ENCODE measurements around the gene CELF5.
A peak's percentile ranks its signal among the peaks of the same experiment; 100 is the strongest.

The CELF5 gene

GRCh38 chr19:3254520-3254919 is 30.1 kb downstream of the CELF5 start:
- no peak overlapping the region for H3K14ac ChIP-seq (ENCODE audit: low read length)
- H3K18ac ChIP-seq (ENCODE audit: low read length), result no peak overlapping the region
- no peaks in the 10 kb centered on the region for H3K4me1 ChIP-seq (ENCODE audit: control insufficient read depth in 2 of 2, insufficient read depth in 1 of 2, low read depth in 1 of 2, low read length in 2 of 2)
- no peak overlapping the region for H3K4me3 ChIP-seq (ENCODE audit: low read length in 2 of 2)
- H3K23ac ChIP-seq (ENCODE audit: low read depth, low read length, poor library complexity), result no peak overlapping the region
- no peak overlapping the region for H3K4ac ChIP-seq (ENCODE audit: low read length)
- H3K9me3 ChIP-seq (replicated peaks in 1 of 2; ENCODE audit: control insufficient read depth in 2 of 2, insufficient read depth in 1 of 2, low read depth in 1 of 2, low read length in 2 of 2), result peaks cover 3 to 9% of the 10 kb centered on the region in 2 donors
- no peak overlapping the region for H3K9ac ChIP-seq (ENCODE audit: low read depth, low read length, poor library complexity)
- H2BK12ac ChIP-seq (ENCODE audit: low read length), result no peak overlapping the region
- no peak overlapping the region for H2BK5ac ChIP-seq (ENCODE audit: low read length)
- no peak overlapping the region for H2BK120ac ChIP-seq (ENCODE audit: low read depth, low read length)
- no peaks in the 10 kb centered on the region for H3K27me3 ChIP-seq (ENCODE audit: control insufficient read depth in 3 of 3, insufficient read depth in 3 of 3, low read depth in 1 of 3, low read length in 3 of 3)
- no peak overlapping the region for H3K4me2 ChIP-seq (ENCODE audit: insufficient read depth, low read length, poor library complexity, severe bottlenecking)
- H2AFZ ChIP-seq (ENCODE audit: low read length), result no peak overlapping the region
- H3K79me1 ChIP-seq (ENCODE audit: low read depth, low read length), result no peaks in the 10 kb centered on the region
- no peak overlapping the region for H2BK15ac ChIP-seq (ENCODE audit: low read length)
- no peak overlapping the region for H4K8ac ChIP-seq (ENCODE audit: low read depth, low read length)
- DNase-seq (ENCODE audit: low spot score), result no peak
- peaks cover 0 to 5% of the 10 kb centered on the region in 2 donors for H3K36me3 ChIP-seq (replicated peaks in 1 of 2; ENCODE audit: control insufficient read depth in 2 of 2, insufficient read depth in 2 of 2, low read length in 2 of 2)
- H2AK5ac ChIP-seq (ENCODE audit: low read depth, low read length), result no peak overlapping the region
- no peak overlapping the region for H3K27ac ChIP-seq (replicated peaks; ENCODE audit: low read length)
- H4K91ac ChIP-seq (ENCODE audit: low read depth, low read length, poor library complexity), result no peak overlapping the region

GRCh38 chr19:3257071-3257470 is 32.6 kb downstream of the CELF5 start:
- Histone ChIP-seq H3K4me2 (ENCODE audit: insufficient read depth, low read length, poor library complexity, severe bottlenecking) (no peak overlapping the region), H3K9me3 (replicated peaks in 1 of 2; ENCODE audit: control insufficient read depth in 2 of 2, insufficient read depth in 1 of 2, low read depth in 1 of 2, low read length in 2 of 2) (peaks cover 3 to 7% of the 10 kb centered on the region in 2 donors), H3K14ac (ENCODE audit: low read length) (no peak overlapping the region), H2BK120ac (ENCODE audit: low read depth, low read length) (no peak overlapping the region), H2BK5ac (ENCODE audit: low read length) (no peak overlapping the region), H3K4me1 (ENCODE audit: control insufficient read depth in 2 of 2, insufficient read depth in 1 of 2, low read depth in 1 of 2, low read length in 2 of 2) (no peaks in the 10 kb centered on the region), H3K18ac (ENCODE audit: low read length) (no peak overlapping the region), H3K27ac (replicated peaks; ENCODE audit: low read length) (no peak overlapping the region), H3K23ac (ENCODE audit: low read depth, low read length, poor library complexity) (no peak overlapping the region), H2AFZ (ENCODE audit: low read length) (no peak overlapping the region), H3K36me3 (replicated peaks in 1 of 2; ENCODE audit: control insufficient read depth in 2 of 2, insufficient read depth in 2 of 2, low read length in 2 of 2) (peaks cover 0 to 3% of the 10 kb centered on the region in 2 donors), H3K79me1 (ENCODE audit: low read depth, low read length) (no peaks in the 10 kb centered on the region), H3K4ac (ENCODE audit: low read length) (no peak overlapping the region), H4K8ac (ENCODE audit: low read depth, low read length) (no peak overlapping the region), H2BK12ac (ENCODE audit: low read length) (no peak overlapping the region), H2BK15ac (ENCODE audit: low read length) (no peak overlapping the region), H3K4me3 (ENCODE audit: low read length in 2 of 2) (peak overlapping the region in 1 of 2 donors; percentile 65), H4K91ac (ENCODE audit: low read depth, low read length, poor library complexity) (no peak overlapping the region), H3K27me3 (ENCODE audit: control insufficient read depth in 3 of 3, insufficient read depth in 3 of 3, low read depth in 1 of 3, low read length in 3 of 3) (no peaks in the 10 kb centered on the region), H3K9ac (ENCODE audit: low read depth, low read length, poor library complexity) (no peak overlapping the region), H2AK5ac (ENCODE audit: low read depth, low read length) (no peak overlapping the region)
- no peak for DNase-seq (ENCODE audit: low spot score)
- 100% methylated on average over 1 of the region's 8 CpGs; no CpG with 5 or more reads in 1 of the 2 donors for WGBS, 2 donors (ENCODE audit: extremely low coverage in 2 of 2, insufficient read length in 2 of 2, insufficient replicate concordance in 1 of 2)

GRCh38 chr19:3262362-3262761 is 37.9 kb downstream of the CELF5 start:
- no peak overlapping the region for H3K9ac ChIP-seq (ENCODE audit: low read depth, low read length, poor library complexity)
- H3K23ac ChIP-seq (ENCODE audit: low read depth, low read length, poor library complexity), result no peak overlapping the region
- no peak overlapping the region for H3K14ac ChIP-seq (ENCODE audit: low read length)
- DNase-seq (ENCODE audit: low spot score), result no peak
- peaks cover 4% of the 10 kb centered on the region for H3K79me1 ChIP-seq (ENCODE audit: low read depth, low read length)
- H4K91ac ChIP-seq (ENCODE audit: low read depth, low read length, poor library complexity), result no peak overlapping the region
- no CpG with 5 or more reads among the region's 7 CpGs for WGBS, 2 donors (ENCODE audit: extremely low coverage in 2 of 2, insufficient read length in 2 of 2, insufficient replicate concordance in 1 of 2)
- H3K36me3 ChIP-seq (replicated peaks in 1 of 2; ENCODE audit: control insufficient read depth in 2 of 2, insufficient read depth in 2 of 2, low read length in 2 of 2), result no peaks in the 10 kb centered on the region
- H2AK5ac ChIP-seq (ENCODE audit: low read depth, low read length), result no peak overlapping the region
- no peak overlapping the region for H2BK15ac ChIP-seq (ENCODE audit: low read length)
- no peak overlapping the region for H2BK12ac ChIP-seq (ENCODE audit: low read length)
- H3K4me1 ChIP-seq (ENCODE audit: control insufficient read depth in 2 of 2, insufficient read depth in 1 of 2, low read depth in 1 of 2, low read length in 2 of 2), result peaks cover 0 to 4% of the 10 kb centered on the region in 2 donors
- H3K4me3 ChIP-seq (ENCODE audit: low read length in 2 of 2), result no peak overlapping the region
- no peak overlapping the region for H3K27ac ChIP-seq (replicated peaks; ENCODE audit: low read length)
- H4K8ac ChIP-seq (ENCODE audit: low read depth, low read length), result no peak overlapping the region
- H2BK120ac ChIP-seq (ENCODE audit: low read depth, low read length), result no peak overlapping the region
- peaks cover 4 to 9% of the 10 kb centered on the region in 2 donors for H3K9me3 ChIP-seq (replicated peaks in 1 of 2; ENCODE audit: control insufficient read depth in 2 of 2, insufficient read depth in 1 of 2, low read depth in 1 of 2, low read length in 2 of 2)
- H2BK5ac ChIP-seq (ENCODE audit: low read length), result no peak overlapping the region
- no peaks in the 10 kb centered on the region for H3K27me3 ChIP-seq (ENCODE audit: control insufficient read depth in 3 of 3, insufficient read depth in 3 of 3, low read depth in 1 of 3, low read length in 3 of 3)
- H3K18ac ChIP-seq (ENCODE audit: low read length), result no peak overlapping the region
- H3K4ac ChIP-seq (ENCODE audit: low read length), result no peak overlapping the region
- H2AFZ ChIP-seq (ENCODE audit: low read length), result no peak overlapping the region
- no peak overlapping the region for H3K4me2 ChIP-seq (ENCODE audit: insufficient read depth, low read length, poor library complexity, severe bottlenecking)

GRCh38 chr19:3263866-3264265 is 39.4 kb downstream of the CELF5 start:
- no CpG with 5 or more reads among the region's 9 CpGs for WGBS, 2 donors (ENCODE audit: extremely low coverage in 2 of 2, insufficient read length in 2 of 2, insufficient replicate concordance in 1 of 2)
- Histone ChIP-seq H3K9ac (ENCODE audit: low read depth, low read length, poor library complexity) (no peak overlapping the region), H2BK12ac (ENCODE audit: low read length) (no peak overlapping the region), H3K14ac (ENCODE audit: low read length) (no peak overlapping the region), H3K9me3 (replicated peaks in 1 of 2; ENCODE audit: control insufficient read depth in 2 of 2, insufficient read depth in 1 of 2, low read depth in 1 of 2, low read length in 2 of 2) (peaks cover 4 to 9% of the 10 kb centered on the region in 2 donors), H2BK15ac (ENCODE audit: low read length) (no peak overlapping the region), H3K18ac (ENCODE audit: low read length) (no peak overlapping the region), H3K4me2 (ENCODE audit: insufficient read depth, low read length, poor library complexity, severe bottlenecking) (no peak overlapping the region), H4K91ac (ENCODE audit: low read depth, low read length, poor library complexity) (no peak overlapping the region), H3K36me3 (replicated peaks in 1 of 2; ENCODE audit: control insufficient read depth in 2 of 2, insufficient read depth in 2 of 2, low read length in 2 of 2) (no peaks in the 10 kb centered on the region), H3K23ac (ENCODE audit: low read depth, low read length, poor library complexity) (no peak overlapping the region), H3K27ac (replicated peaks; ENCODE audit: low read length) (no peak overlapping the region), H3K4me1 (ENCODE audit: control insufficient read depth in 2 of 2, insufficient read depth in 1 of 2, low read depth in 1 of 2, low read length in 2 of 2) (peaks cover 0 to 4% of the 10 kb centered on the region in 2 donors), H2AK5ac (ENCODE audit: low read depth, low read length) (no peak overlapping the region), H3K27me3 (ENCODE audit: control insufficient read depth in 3 of 3, insufficient read depth in 3 of 3, low read depth in 1 of 3, low read length in 3 of 3) (no peaks in the 10 kb centered on the region), H3K4ac (ENCODE audit: low read length) (no peak overlapping the region), H2BK120ac (ENCODE audit: low read depth, low read length) (no peak overlapping the region), H2AFZ (ENCODE audit: low read length) (no peak overlapping the region), H3K4me3 (ENCODE audit: low read length in 2 of 2) (no peak overlapping the region), H2BK5ac (ENCODE audit: low read length) (no peak overlapping the region), H3K79me1 (ENCODE audit: low read depth, low read length) (peaks cover 4% of the 10 kb centered on the region), H4K8ac (ENCODE audit: low read depth, low read length) (no peak overlapping the region)
- DNase-seq (ENCODE audit: low spot score), result no peak
